Effector CD4-positive, alpha-beta T cell (primary cell): ENCODE data around the gene STXBP3.
A peak's percentile ranks its signal among the peaks of the same experiment; 100 is the strongest.

Experiments used
- DNase-seq: peaks from one replicate; pipeline ENCODE4 v3.0.0-alpha.2; 2020

STXBP3 gene

GRCh38 chr1:108808438-108808837, 62.0 kb downstream of the STXBP3 start:
- DNase-seq, result no peak

- no peak for DNase-seq
Observed at GRCh38 chr1:108811611-108812010, 65.1 kb downstream of the STXBP3 start.

DNA sequence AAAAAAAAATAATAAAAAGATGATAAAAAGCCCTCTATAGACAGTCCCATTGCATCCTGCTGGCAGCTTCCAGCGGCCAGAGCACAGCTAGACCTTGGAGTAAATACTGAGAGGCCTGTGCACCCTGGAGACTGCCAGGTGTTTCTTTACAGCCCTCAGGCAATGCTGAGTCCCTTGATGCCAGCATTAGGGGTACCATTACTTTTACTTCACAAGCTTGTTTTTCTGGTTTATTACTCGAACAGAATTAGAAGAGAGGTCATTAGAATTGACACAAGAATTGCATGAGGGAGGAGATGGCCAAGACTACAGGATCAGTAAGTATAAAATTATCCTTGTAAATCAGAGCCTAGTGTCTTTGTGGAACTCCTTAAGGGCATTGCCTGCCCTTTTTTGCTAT, 66.9 kb downstream of the STXBP3 start:
- DNase-seq, result no peak

DNA sequence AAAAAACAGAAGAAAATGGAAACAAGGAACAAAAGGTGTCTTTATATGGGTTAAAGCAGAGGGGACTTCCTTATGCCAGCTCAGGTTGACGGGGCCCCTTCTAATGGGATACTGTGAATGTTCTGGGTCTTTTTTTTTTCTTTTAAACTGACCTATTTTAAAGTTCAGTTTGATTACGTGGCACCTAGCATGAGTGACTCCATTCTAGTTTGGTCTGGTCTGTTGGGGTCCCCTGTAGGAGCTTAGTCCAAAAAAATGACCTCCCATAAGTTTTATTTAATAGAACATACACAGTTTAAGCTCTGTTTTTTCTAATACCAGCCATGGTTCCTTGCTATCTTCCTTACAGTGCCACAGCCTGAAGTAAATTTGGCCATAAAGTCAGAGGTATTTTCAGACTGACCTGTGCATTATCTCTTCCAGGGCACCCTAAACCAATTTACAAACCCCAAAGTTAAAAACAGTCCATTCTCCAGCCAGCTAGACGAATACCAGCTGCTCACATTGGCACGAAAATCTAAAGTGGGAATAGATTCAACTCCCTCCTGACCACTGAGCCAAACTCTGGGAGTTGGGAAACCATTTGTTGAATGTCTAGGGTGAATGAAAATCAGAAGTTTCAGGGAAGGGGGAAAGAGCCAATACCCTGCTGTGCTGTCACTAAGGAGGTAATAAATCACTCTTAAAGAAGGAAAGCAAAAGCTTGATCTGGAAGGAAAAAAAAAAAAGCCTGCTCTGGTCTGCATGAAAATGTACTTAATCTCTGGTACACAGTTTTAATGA, 68.1 kb downstream of the STXBP3 start:
- no peak for DNase-seq

- DNase-seq, result no peak
Observed at GRCh38 chr1:108815566-108815965, 69.1 kb downstream of the STXBP3 start.

DNA sequence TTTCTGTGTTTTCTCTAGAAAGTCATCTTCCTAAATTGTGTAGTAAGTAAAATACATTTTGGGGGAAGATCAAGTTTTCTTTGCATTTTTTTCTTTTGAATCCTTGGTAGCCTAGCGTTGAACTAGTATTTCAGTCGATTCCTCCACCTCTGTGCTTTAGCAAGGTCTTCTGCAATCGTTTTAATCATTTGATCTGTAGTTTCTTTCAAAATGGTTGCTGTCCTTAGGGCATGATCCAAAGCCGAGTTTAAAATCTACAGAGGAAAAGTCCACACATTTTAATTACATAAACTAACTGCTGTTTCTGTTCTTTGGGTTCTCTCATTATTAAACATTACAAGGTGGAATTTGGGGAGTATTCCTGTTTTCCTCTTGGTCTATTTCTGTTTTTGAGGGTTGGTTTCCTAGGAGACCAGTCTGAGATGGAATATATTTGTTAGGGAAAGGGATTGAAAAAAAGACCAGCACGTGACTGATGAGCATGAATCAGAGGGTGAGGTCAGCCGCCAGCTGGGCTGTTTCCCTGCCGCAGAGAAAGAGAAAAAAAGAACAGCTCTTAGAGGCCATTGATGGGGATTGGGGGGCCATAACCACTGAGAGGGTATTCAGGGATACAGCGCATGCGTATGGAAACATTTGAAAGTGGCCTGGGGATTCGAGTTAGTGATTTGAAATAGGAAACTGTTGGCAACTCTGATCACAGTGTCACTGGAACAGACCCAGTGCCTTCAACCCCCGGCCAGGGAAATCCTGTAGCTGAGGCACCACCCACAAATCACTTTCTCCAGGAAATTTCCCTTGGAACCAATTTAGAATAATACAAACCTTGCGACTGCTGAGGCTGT, 69.8 kb downstream of the STXBP3 start:
- no peak for DNase-seq

DNA sequence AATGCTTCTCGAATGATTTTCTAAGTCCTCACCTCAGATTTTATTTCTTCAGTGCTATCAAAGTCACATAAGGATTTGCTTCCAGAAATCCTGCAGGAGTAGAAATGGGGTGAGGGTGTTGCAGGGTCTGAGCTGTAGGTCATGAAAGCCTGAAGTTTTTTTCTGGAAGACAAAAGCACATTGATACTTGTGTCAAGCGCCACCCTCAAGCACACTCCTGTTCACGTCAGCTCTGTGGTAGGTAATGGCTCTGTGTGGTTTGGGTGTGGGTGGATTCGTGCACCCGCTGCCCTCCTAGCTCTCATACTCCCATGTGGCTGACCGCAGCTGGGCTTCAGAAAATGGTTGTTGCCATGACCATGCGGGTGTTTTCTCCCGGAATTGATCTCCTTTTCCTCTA, 70.5 kb downstream of the STXBP3 start:
- no peak for DNase-seq

DNA sequence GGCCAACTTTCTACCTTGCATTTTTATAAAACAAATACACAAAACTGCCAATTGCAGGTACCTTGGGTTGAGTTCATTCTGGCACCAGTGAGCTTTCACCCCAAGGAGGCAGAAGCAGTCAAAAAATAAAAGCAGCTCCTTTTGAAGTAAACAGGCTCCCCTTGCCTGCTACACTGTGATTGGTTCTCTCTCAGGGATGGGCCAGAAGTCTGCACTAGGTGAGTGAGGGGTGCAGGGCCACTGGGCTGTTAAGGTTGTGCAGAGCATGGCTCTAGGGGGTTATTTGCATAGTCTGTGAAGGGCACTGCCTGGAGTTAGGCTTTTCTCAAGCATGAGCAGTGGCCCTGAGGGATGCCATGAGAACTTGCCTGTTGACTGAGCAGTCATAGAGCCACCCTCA, 71.3 kb downstream of the STXBP3 start:
- DNase-seq, result no peak

GRCh38 chr1:108819878-108820277, 73.4 kb downstream of the STXBP3 start:
- no peak for DNase-seq

DNA sequence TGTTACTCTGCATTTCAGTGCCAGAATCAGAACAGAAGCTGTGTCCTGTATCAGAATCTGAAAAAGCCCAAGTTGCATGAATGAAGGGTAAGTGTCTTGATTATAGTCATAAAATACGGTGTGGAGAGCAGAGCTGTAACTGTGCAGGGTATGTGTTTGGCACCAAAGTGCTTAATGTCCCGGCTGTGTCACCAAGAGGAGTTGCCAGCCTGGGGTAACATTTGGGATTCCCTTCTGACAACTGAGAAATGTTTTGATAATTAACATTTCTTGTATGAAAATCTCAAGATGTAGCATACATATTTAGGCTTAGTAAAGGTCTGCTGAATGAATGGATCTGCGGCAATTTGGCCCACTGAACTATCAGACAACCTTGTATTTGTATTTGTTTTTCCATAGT, 77.2 kb downstream of the STXBP3 start:
- no peak for DNase-seq

GRCh38 chr1:108824051-108824450, 77.6 kb downstream of the STXBP3 start:
- DNase-seq, result no peak

DNA sequence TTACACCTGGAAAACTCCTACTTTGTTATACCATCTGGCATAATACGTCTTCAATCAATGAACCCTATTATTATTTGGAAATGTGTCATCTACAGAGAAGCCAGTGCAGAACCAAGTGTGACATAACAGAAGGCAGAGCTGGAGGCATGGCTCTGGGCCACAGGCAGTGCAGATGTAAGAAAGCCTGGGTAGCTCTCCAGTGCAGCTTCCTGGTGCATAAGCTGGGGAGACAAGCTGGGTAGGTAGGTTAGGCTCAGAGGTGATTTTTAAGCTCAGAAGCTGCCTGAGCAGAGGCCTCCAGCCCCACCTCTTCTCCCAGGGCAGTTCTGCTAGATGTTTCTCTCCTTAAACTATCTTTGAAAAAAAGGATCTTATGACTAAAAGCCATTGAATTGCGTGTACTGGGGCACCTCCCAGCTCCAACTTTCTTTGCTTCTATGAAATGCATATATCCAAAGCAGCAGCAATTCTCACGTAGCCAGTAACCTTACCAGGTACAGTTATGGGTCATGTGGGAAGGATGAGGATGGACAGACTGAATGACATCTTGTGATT, 79.7 kb downstream of the STXBP3 start:
- DNase-seq, result no peak

DNA sequence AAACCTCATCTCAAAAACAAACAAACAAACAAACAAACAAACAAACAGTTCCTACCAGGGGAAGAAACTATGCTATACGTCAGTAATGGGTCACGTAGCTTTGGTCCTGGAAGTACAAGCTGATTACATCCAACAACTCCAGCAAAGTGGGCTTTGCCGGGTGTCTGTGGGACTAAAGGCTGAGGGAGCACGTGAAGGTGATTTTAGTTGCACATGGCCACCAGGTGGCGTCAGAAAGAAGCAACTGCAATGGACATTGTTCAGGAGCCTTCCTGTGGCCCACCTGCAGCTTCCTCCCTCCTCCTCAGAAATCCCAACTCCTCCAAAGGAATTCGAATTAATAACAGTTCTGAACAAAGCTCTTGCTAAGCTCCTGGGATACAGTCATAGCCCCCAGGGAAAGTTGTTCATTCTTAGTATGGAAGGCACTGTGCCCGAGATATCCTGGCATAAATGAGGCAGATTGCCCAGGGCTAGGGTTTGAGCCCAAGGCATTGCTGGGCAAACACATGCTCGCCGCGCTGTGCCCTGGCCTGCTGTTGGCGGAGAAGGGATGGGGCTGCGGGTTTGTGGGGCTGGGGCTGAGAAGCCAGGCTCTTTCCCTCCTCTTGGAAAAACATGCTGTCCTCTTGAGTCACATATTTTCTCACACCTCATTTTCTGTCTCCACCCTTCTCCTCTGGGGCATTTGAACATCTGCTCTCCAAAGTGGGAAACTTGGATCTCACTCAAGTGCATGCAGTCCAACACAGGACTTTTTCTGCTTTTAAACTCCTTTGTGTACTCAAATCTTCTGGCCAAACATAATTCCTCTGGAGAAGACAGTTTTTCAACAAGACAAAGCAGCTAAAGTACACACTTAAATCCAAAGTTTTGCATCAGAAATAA, 81.8 kb downstream of the STXBP3 start:
- DNase-seq, result peak; percentile 66

DNA sequence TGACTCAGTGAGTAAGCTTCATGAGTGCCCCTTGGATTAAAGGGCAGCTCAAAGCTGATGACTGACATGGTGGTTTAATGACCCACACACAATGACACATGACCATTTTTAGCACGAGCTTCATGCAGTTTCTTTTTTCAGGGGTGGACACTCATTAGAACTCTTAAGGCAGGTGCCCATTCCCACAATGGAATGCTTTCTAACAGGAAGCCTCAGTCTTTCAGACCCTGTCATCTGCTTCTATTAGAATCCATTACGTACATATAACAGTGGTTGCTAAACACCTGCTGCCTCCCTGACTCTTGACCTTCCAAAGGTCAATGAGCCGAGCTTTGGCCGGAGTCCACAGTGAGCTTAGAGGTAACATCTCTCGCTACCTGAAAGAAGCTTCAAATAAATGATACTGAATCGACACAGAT, 83.0 kb downstream of the STXBP3 start:
- DNase-seq, result no peak

DNA sequence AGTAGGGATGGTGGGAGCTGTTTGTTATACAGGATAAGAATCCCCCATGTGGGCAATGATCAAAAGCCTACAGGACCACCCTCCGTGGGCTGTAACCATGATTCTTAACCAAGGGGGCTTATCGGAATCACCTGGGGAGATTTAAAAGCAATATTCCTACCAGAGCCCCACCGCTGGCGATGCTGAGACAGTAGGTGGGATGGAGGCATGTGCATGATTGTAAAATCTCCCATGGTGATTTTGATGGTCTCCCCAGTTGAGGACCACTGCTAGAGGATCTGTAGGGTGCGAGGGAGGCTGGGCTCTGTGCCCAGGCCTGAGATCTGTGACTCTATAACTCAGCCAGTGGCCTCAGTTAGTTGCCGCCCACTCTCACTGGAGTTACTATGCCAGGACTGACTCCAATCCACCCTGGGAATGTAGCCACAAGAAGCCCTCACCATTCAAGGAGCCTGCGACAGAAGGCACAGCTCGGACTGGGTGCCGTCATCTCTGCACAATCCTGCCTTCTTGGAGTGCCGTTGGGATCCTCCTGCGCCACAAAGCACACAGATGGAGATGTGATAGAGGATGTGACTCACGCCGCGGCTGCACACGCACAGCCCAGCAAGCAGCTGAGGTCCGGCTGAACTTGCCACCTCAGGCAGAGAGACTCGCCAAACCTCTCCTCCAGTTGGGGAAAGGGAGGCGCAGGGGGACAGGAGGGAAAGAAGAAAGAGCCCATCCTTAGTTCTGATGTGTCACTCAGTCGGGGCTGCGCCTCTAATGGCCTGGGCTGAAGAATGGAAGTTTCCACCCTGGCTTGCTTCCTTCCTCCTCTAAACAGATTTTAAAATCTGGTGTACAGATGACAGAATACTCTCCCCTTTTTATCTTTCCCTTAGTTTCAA, 83.9 kb downstream of the STXBP3 start:
- no peak for DNase-seq

- no peak for DNase-seq
Observed at GRCh38 chr1:108831225-108831624, 84.8 kb downstream of the STXBP3 start.

DNA sequence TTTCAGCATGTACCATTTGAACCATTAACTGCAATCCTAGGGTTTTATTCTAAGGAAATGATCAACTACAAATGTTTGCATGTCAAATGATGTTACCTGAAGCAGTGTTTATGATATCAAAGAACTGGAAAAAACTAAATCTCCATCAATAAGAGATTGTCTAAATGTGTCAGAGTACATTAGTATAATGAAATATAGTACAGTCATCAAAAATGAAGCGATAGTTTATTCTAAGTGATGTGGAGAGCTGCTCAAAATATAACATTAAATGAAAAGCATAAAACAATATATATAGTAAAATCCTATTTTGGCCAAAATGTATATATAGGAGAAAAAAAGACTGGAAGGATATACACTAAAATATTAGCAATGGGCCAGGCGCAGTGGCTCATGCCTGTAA, 86.5 kb downstream of the STXBP3 start:
- no peak for DNase-seq

DNA sequence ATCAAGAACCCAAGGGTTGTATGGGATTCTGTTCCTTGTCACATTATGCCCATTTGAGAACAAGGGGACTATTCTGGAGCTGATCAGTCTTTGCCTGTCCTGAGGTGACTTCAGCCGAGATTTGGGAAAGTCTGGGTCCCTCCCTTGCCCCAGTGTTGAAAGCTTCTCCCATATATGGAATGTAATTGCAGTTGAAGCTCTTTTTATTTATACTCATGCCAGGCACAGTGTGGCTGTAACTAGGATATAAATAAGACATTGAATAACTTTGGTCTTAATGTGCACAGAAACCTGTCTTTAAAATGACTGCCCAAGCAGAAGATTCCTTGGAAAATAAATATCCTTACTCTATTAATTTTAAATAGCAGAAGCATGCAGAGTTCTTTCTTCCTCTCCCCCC, 95.2 kb downstream of the STXBP3 start:
- no peak for DNase-seq

DNA sequence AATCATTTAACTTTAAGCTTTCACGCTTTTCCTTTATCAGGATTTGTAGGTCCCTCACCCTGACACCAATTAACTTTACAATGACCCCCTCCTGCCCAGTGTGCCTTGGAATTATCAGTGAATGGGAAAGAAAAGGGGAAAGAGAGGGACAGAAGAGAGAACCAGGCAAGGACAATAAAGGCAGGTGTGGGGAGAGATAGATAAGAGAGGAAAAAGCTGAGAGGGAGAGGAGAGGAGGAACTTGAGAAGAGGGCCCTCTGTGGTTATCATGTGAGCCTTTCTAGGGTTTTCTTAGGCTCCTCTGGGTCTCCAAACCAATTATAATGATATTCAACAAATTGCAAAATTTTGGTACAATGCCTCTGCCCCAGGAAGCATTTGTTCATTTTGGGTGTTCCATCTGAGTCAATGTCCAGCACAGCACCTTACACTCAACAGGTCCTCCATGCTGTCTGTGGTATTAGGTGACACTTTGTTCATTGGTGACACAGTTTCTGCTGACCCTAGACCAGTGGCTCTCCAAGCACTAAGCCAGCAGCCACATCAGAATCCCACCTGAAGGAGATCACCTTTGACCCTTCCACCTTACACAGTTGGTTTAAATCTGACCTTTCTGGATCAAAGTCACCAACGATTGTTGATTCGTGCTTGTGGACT, 96.2 kb downstream of the STXBP3 start:
- DNase-seq, result no peak

- no peak for DNase-seq
Observed at GRCh38 chr1:108843390-108844137, 97.1 kb downstream of the STXBP3 start.
